ENCODE results near the gene MAK.
"Not testable (repeated sequence)": the region's sequence is repeated elsewhere in the genome, so short reads cannot be mapped to it uniquely, and the experiment has no call there.

Gene MAK

GRCh38 chr6:10741643-10742042 is 96.7 kb downstream of the MAK start:
- not testable (repeated sequence) for H2BK120ac ChIP-seq (ENCODE audit: low read depth, low read length); H3K18ac ChIP-seq (ENCODE audit: low read depth in 1 of 2, low read length in 2 of 2); H2BK12ac ChIP-seq (ENCODE audit: low read length in 2 of 2); H4K91ac ChIP-seq (ENCODE audit: low read length); H2BK5ac ChIP-seq (ENCODE audit: low read depth, low read length, poor library complexity, severe bottlenecking); H3K4me1 ChIP-seq (ENCODE audit: control insufficient read depth, insufficient read depth, low read depth, low read length); H3K4ac ChIP-seq (ENCODE audit: low read depth in 1 of 2, low read length in 2 of 2); H3K23ac ChIP-seq (ENCODE audit: low read length in 2 of 2); H2AFZ ChIP-seq (ENCODE audit: low read depth, low read length); H3K9me3 ChIP-seq (ENCODE audit: control insufficient read depth, low read length); H3K27me3 ChIP-seq (ENCODE audit: control insufficient read depth in 1 of 2, insufficient read depth in 1 of 2, low read length in 2 of 2); H2BK15ac ChIP-seq (ENCODE audit: low read depth, poor library complexity, severe bottlenecking); DNase-seq; H3K27ac ChIP-seq (ENCODE audit: low read length, poor library complexity, severe bottlenecking); H3K4me2 ChIP-seq (ENCODE audit: low read length, poor library complexity, severe bottlenecking); H3K14ac ChIP-seq (ENCODE audit: low read length in 2 of 2); H3K9ac ChIP-seq (ENCODE audit: low read length); H4K8ac ChIP-seq (ENCODE audit: low read length); H3K79me1 ChIP-seq (replicated peaks; ENCODE audit: low read length, poor library complexity, severe bottlenecking); H3K4me3 ChIP-seq (ENCODE audit: insufficient read depth in 1 of 2, low read depth in 1 of 2, low read length in 2 of 2); H2AK5ac ChIP-seq (ENCODE audit: low read length, severe bottlenecking)
- WGBS, result 96% methylated on average over 4 of the region's 4 CpGs
- H3K36me3 ChIP-seq (ENCODE audit: control insufficient read depth in 1 of 2, insufficient read depth in 2 of 2, low read depth in 1 of 2, low read length in 2 of 2), result peaks cover 11 to 30% of the 10 kb centered on the region in 2 experiments

- Histone ChIP-seq H3K14ac (ENCODE audit: low read length in 2 of 2) (no peak overlapping the region), H3K18ac (ENCODE audit: low read depth in 1 of 2, low read length in 2 of 2) (no peak overlapping the region), H3K9me3 (ENCODE audit: control insufficient read depth, low read length) (no peaks in the 10 kb centered on the region), H3K4me2 (ENCODE audit: low read length, poor library complexity, severe bottlenecking) (no peak overlapping the region), H3K79me1 (replicated peaks; ENCODE audit: low read length, poor library complexity, severe bottlenecking) (peaks cover 5% of the 10 kb centered on the region), H3K27me3 (ENCODE audit: control insufficient read depth in 1 of 2, insufficient read depth in 1 of 2, low read length in 2 of 2) (no peaks in the 10 kb centered on the region), H2BK12ac (ENCODE audit: low read length in 2 of 2) (no peak overlapping the region), H4K8ac (ENCODE audit: low read length) (no peak overlapping the region), H3K4me3 (ENCODE audit: insufficient read depth in 1 of 2, low read depth in 1 of 2, low read length in 2 of 2) (no peak overlapping the region), H2BK15ac (ENCODE audit: low read depth, poor library complexity, severe bottlenecking) (no peak overlapping the region), H4K91ac (ENCODE audit: low read length) (no peak overlapping the region), H3K23ac (ENCODE audit: low read length in 2 of 2) (no peak overlapping the region), H2AK5ac (ENCODE audit: low read length, severe bottlenecking) (no peak overlapping the region), H2BK120ac (ENCODE audit: low read depth, low read length) (no peak overlapping the region), H2BK5ac (ENCODE audit: low read depth, low read length, poor library complexity, severe bottlenecking) (no peak overlapping the region), H3K9ac (ENCODE audit: low read length) (no peak overlapping the region), H3K4me1 (ENCODE audit: control insufficient read depth, insufficient read depth, low read depth, low read length) (peaks cover 4% of the 10 kb centered on the region), H2AFZ (ENCODE audit: low read depth, low read length) (no peak overlapping the region), H3K4ac (ENCODE audit: low read depth in 1 of 2, low read length in 2 of 2) (no peak overlapping the region), H3K27ac (ENCODE audit: low read length, poor library complexity, severe bottlenecking) (no peak overlapping the region), H3K36me3 (ENCODE audit: control insufficient read depth in 1 of 2, insufficient read depth in 2 of 2, low read depth in 1 of 2, low read length in 2 of 2) (peaks cover 11 to 30% of the 10 kb centered on the region in 2 experiments)
- DNase-seq, result no peak
Measured at GRCh38 chr6:10740061-10740460, 98.3 kb downstream of the MAK start.

GRCh38 chr6:10736731-10737130 is 101.6 kb downstream of the MAK start:
- Histone ChIP-seq H3K4me3 (ENCODE audit: insufficient read depth in 1 of 2, low read depth in 1 of 2, low read length in 2 of 2) (no peak overlapping the region), H3K27me3 (ENCODE audit: control insufficient read depth in 1 of 2, insufficient read depth in 1 of 2, low read length in 2 of 2) (no peaks in the 10 kb centered on the region), H4K91ac (ENCODE audit: low read length) (no peak overlapping the region), H3K9ac (ENCODE audit: low read length) (no peak overlapping the region), H3K9me3 (ENCODE audit: control insufficient read depth, low read length) (no peaks in the 10 kb centered on the region), H2BK5ac (ENCODE audit: low read depth, low read length, poor library complexity, severe bottlenecking) (no peak overlapping the region), H2BK15ac (ENCODE audit: low read depth, poor library complexity, severe bottlenecking) (no peak overlapping the region), H2AK5ac (ENCODE audit: low read length, severe bottlenecking) (no peak overlapping the region), H3K4ac (ENCODE audit: low read depth in 1 of 2, low read length in 2 of 2) (no peak overlapping the region), H3K79me1 (replicated peaks; ENCODE audit: low read length, poor library complexity, severe bottlenecking) (peaks cover 6% of the 10 kb centered on the region), H3K23ac (ENCODE audit: low read length in 2 of 2) (no peak overlapping the region), H3K27ac (ENCODE audit: low read length, poor library complexity, severe bottlenecking) (no peak overlapping the region), H2BK120ac (ENCODE audit: low read depth, low read length) (no peak overlapping the region), H2AFZ (ENCODE audit: low read depth, low read length) (no peak overlapping the region), H3K18ac (ENCODE audit: low read depth in 1 of 2, low read length in 2 of 2) (no peak overlapping the region), H3K4me1 (ENCODE audit: control insufficient read depth, insufficient read depth, low read depth, low read length) (peaks cover 6% of the 10 kb centered on the region), H3K14ac (ENCODE audit: low read length in 2 of 2) (no peak overlapping the region), H3K36me3 (ENCODE audit: control insufficient read depth in 1 of 2, insufficient read depth in 2 of 2, low read depth in 1 of 2, low read length in 2 of 2) (peaks cover 4 to 31% of the 10 kb centered on the region in 2 experiments), H2BK12ac (ENCODE audit: low read length in 2 of 2) (no peak overlapping the region), H4K8ac (ENCODE audit: low read length) (no peak overlapping the region), H3K4me2 (ENCODE audit: low read length, poor library complexity, severe bottlenecking) (no peak overlapping the region)
- 100% methylated on average over 2 of the region's 2 CpGs for WGBS
- no peak for DNase-seq

GRCh38 chr6:10733863-10734262 is 104.5 kb downstream of the MAK start:
- peaks cover 6% of the 10 kb centered on the region for H3K4me1 ChIP-seq (ENCODE audit: control insufficient read depth, insufficient read depth, low read depth, low read length)
- 96% methylated on average over 3 of the region's 3 CpGs for WGBS
- H3K9ac ChIP-seq (ENCODE audit: low read length), result no peak overlapping the region
- H2AK5ac ChIP-seq (ENCODE audit: low read length, severe bottlenecking), result peak overlapping the region; percentile 7
- no peak overlapping the region for H4K91ac ChIP-seq (ENCODE audit: low read length)
- H3K18ac ChIP-seq (ENCODE audit: low read depth in 1 of 2, low read length in 2 of 2), result no peak overlapping the region
- no peak overlapping the region for H2AFZ ChIP-seq (ENCODE audit: low read depth, low read length)
- H3K14ac ChIP-seq (ENCODE audit: low read length in 2 of 2), result no peak overlapping the region
- H2BK120ac ChIP-seq (ENCODE audit: low read depth, low read length), result no peak overlapping the region
- no peak overlapping the region for H2BK15ac ChIP-seq (ENCODE audit: low read depth, poor library complexity, severe bottlenecking)
- no peak overlapping the region for H3K4ac ChIP-seq (ENCODE audit: low read depth in 1 of 2, low read length in 2 of 2)
- no peak overlapping the region for H2BK12ac ChIP-seq (ENCODE audit: low read length in 2 of 2)
- H4K8ac ChIP-seq (ENCODE audit: low read length), result no peak overlapping the region
- H3K27me3 ChIP-seq (ENCODE audit: control insufficient read depth in 1 of 2, insufficient read depth in 1 of 2, low read length in 2 of 2), result no peaks in the 10 kb centered on the region
- peaks cover 20 to 52% of the 10 kb centered on the region in 2 experiments for H3K36me3 ChIP-seq (ENCODE audit: control insufficient read depth in 1 of 2, insufficient read depth in 2 of 2, low read depth in 1 of 2, low read length in 2 of 2)
- no peak for DNase-seq
- H3K9me3 ChIP-seq (ENCODE audit: control insufficient read depth, low read length), result no peaks in the 10 kb centered on the region
- H3K79me1 ChIP-seq (replicated peaks; ENCODE audit: low read length, poor library complexity, severe bottlenecking), result peaks cover 11% of the 10 kb centered on the region
- H3K4me2 ChIP-seq (ENCODE audit: low read length, poor library complexity, severe bottlenecking), result no peak overlapping the region
- peak overlapping the region; percentile 30 for H3K27ac ChIP-seq (ENCODE audit: low read length, poor library complexity, severe bottlenecking)
- no peak overlapping the region for H3K4me3 ChIP-seq (ENCODE audit: insufficient read depth in 1 of 2, low read depth in 1 of 2, low read length in 2 of 2)
- H3K23ac ChIP-seq (ENCODE audit: low read length in 2 of 2), result no peak overlapping the region
- H2BK5ac ChIP-seq (ENCODE audit: low read depth, low read length, poor library complexity, severe bottlenecking), result no peak overlapping the region

Data from mesenchymal stem cell (in vitro differentiated cells and primary cell).